Spleen (tissue), 7 donors: Measurements from ENCODE around the gene APOA5.

Experiments used
- CTCF ChIP-seq, 11 experiments: fragments of 200-600 bp in 7 of 11; fragments of 450-650 bp in 4 of 11; sonication (generic) in 4 of 11; IDR thresholded peaks in 8 of 11; conservative IDR thresholded peaks in 3 of 11; 1 replicate in 7 of 11; 2 replicates in 4 of 11; pipeline versions ENCODE4 v1.4.0 to v1.8.0; 2016 to 2021; ENCODE audit warnings: antibody characterized with exemption in 11 of 11, inconsistent platforms in 4 of 11, mild to moderate bottlenecking in 1 of 11
- POLR2A ChIP-seq, 3 donors: fragments of 450-650 bp; IDR thresholded peaks; one replicate each; pipeline ENCODE4 v1.5.1; 2017; ENCODE audit warnings: antibody characterized with exemption in 3 of 3, mild to moderate bottlenecking in 1 of 3
- donor health status: DM: no; HTN: no; CAD: no; lungs with moderate emphysema.
- donor health status: DM: no; HTN: no; CAD: no.
- donor health status: DM: no; HTN: no; CAD: no.

- TF ChIP-seq CTCF (IDR thresholded peaks at IDR 0.05 in 8 of 11, conservative IDR thresholded peaks at IDR 0.05 in 3 of 11) (no peak), POLR2A (IDR thresholded peaks at IDR 0.05) (no peak)
Measured at GRCh38 chr11:116792144-116792868, 627 bp upstream of the APOA5 start.
